Measurements from ENCODE around the gene DEPDC4.

GRCh38 chr12:100302081-100302480, 35.2 kb upstream of the DEPDC4 start:
- TF ChIP-seq CTCF (IDR thresholded peaks at IDR 0.05) = no peak
- TF ChIP-seq EP300 (IDR thresholded peaks at IDR 0.05) = no peak

Measured in gastroesophageal sphincter (tissue), 3 donors.